HPDE6-E6E7 (cell line): Measurements from ENCODE around the gene NEU1.
"Not testable (repeated sequence)": the region's sequence is repeated elsewhere in the genome, so short reads cannot be mapped to it uniquely, and the experiment has no call there.

Source experiments
- DNase-seq: peaks from one replicate; pipeline ENCODE4 v3.0.0; 2011; ENCODE audit warnings: missing footprints; ENCODE audit errors: extremely low spot score

The NEU1 gene

DNA sequence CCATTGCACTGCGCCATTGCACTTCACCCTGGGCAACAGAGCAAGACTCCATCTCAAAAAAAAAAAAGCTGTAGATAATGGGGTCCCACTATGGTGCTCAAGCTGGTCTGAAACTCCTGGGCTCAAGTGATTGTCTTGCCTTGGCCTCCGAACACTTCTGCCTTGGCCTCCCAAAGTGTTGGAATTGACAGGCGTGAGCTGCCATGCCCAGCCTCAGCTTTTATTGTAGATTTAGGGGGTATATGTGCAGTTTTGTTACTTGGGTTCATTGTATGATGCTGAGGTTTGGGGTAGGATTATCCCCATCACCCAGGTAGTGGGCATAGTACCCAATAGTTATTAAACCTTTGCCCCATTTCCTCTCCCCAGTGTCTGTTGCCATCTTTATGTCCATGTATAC, 23.7 kb downstream of the NEU1 start:
- DNase-seq: no peak

DNA sequence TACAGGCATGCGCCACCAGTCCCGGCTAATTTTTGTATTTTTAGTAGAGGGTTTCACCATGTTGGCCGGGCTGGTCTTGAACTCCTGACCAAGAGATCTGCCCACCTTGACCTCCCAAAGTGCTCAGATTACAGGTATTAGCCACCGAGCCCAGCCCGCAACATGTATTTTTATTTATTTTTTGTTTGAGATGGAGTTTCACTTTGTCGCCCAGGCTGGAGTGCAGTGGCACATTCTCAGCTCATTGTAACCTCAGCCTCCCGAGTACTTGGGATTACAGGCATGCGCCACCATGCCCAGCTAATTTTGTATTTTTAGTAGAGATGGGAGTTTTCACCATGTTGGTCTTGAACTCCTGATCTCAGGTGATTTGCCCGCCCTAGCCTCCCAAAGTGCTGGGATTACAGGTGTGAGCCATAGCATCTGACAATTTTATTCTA, 24.5 kb downstream of the NEU1 start:
- not testable (repeated sequence) for DNase-seq

DNA sequence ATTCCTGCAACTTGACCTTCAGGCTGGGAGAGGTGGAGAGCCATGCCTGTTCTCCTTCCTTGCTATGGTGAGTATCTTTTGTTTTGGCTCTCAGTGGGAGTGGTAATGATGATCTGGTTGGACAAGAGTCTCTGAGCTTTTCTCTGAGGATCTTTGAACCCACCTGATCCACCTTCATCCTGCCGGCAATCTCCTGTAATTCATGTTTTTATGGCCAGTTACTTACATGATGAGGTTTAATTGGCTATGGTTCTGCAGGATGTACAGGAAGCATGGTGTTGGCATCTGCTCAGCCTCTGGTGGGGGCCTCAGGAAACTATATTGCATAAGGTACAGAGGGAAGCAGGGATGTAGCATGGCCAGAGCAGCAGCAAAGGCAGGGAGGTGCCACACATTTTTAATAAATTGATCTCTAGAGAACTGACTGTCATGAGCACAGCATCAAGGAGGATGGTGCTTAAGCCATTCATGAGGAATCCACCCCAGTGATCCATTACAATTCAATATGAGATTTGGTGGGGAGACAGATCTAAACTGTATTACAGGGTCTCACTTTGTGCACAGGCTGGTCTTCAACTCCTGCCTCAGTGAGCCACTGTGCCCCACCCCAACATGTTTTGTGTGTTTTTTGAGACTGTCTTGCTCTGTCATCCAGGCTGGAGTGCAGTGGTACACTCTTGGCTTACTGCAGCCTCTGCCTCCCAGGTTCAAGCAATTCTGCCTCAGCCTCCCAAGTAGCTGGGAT, 25.1 kb downstream of the NEU1 start:
- no peak for DNase-seq

DNA sequence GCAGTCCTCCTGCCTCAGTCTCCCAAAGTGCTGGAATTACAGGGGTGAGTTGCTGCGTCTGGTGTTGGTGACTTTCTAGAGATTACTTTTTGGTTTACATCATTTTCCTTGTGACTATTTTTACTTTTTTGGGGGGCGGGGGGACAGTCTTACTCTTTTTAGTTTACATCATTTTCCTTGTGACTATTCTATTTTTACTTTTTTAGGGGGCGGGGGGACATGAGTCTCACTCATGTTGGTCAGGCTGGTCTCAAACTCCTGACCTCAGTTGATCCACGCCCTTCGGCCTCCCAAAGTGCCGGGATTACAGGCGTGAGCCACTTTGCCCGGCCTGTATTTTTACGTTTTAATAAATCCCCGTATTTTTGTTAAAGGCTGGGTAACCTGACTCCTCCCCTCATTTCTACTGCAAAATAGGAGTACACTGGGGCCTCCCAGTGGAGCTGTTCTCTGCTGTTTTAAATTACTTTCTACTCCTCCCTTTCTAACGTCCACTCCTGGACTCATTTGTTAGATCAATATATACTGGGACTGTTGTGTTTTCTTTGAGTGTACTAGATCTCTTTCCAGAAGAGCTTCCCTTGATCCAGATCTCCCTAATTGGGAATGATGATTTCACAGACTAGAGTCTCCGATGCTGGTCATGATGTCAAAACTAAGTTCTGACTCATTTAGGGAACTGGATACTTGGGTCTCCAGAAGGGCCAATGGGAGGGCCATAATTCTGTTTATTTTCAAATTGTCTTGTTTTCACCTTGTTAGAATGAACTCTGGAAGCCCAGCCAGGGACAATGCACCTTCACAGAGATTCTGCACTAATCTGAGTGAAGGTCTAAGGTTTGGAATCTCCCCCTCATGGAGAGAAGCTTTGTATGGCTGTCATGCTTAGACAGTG, 25.9 kb downstream of the NEU1 start:
- no peak for DNase-seq

DNA sequence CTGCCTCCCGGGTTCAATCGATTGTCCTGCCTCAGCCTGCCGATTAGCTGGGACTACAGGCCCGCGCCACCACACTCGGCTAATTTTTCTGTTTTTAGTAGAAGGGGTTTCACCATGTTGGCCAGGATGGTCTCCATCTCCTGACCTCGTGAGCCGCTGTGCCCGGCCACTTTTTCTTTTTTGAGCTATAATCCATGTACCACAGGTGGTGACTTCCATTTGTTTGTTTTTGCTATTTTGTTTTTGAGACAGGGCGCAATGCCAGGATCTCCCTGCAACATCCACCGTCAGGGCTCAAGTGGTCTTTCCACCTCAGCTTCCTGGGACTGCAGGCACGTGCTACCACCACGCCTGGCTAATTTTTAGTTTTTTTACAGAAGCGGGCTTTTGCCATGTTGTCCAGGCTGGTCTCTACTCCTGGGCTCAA, 26.6 kb downstream of the NEU1 start:
- DNase-seq: no peak

GRCh38 chr6:31834367-31835250, 28.0 kb downstream of the NEU1 start:
- DNase-seq: peak; percentile 77

- no peak for DNase-seq
These were observed 31.0 kb downstream of the NEU1 start for GRCh38 chr6:31831350-31832215.

DNA sequence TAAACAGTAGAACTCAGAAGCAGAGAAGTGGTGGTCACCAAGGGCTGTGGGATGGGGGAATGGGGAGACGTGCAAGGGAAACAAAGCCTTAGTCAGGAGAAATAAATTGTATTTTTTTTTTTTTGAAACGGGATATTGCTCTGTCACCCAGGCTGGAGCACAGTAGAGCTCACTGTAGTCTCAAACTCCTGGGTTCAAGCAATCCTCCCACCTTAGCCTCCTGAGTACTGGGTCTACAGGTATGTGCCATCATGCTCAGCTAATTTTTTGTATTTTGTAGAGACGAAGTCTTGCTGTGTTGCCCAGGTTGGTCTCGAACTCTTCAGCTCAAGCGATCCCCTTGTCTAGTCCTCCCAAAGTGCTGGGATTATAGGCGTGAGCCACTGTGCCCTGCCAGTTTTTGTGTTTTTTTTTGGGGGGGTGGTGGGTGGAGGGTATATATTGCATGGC, 31.7 kb downstream of the NEU1 start:
- no peak for DNase-seq

- no peak for DNase-seq
These were observed 32.9 kb downstream of the NEU1 start for GRCh38 chr6:31829633-31830283.

DNA sequence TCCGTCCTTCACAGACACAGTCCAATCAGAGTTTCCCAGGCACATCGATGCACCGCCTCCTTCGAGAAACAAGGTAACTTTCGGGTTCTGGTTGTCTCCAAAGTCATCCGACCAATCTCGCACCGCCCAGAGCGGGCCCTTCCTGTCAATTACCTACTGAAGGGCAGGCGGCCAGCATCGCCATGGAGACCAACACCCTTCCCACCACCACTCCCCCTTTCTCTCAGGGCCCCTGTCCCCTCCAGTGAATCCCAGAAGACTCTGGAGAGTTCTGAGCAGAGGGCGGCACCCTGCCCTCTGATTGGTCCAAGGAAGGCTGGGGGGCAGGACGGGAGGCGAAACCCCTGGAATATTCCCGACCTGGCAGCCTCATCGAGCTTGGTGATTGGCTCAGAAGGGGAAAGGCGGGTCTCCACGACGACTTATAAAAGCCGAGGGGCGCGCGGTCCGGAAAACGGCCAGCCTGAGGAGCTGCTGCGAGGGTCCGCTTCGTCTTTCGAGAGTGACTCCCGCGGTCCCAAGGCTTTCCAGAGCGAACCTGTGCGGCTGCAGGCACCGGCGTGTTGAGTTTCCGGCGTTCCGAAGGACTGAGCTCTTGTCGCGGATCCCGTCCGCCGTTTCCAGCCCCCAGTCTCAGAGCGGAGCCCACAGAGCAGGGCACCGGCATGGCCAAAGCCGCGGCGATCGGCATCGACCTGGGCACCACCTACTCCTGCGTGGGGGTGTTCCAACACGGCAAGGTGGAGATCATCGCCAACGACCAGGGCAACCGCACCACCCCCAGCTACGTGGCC, 35.1 kb downstream of the NEU1 start, which contains the start of gene HSPA1B:
HSPA1B (plus strand) TSS at position 453 of the 794 bp plus-strand sequence; CDS start at position 666, 213 bp downstream.
- DNase-seq: peak; percentile 96

- no peak for DNase-seq
These were observed 35.8 kb downstream of the NEU1 start for GRCh38 chr6:31826793-31827285.

GRCh38 chr6:31825553-31825952, 37.1 kb downstream of the NEU1 start:
- no peak for DNase-seq

- DNase-seq: not testable (repeated sequence)
These were observed 38.9 kb downstream of the NEU1 start for GRCh38 chr6:31823592-31824196.

DNA sequence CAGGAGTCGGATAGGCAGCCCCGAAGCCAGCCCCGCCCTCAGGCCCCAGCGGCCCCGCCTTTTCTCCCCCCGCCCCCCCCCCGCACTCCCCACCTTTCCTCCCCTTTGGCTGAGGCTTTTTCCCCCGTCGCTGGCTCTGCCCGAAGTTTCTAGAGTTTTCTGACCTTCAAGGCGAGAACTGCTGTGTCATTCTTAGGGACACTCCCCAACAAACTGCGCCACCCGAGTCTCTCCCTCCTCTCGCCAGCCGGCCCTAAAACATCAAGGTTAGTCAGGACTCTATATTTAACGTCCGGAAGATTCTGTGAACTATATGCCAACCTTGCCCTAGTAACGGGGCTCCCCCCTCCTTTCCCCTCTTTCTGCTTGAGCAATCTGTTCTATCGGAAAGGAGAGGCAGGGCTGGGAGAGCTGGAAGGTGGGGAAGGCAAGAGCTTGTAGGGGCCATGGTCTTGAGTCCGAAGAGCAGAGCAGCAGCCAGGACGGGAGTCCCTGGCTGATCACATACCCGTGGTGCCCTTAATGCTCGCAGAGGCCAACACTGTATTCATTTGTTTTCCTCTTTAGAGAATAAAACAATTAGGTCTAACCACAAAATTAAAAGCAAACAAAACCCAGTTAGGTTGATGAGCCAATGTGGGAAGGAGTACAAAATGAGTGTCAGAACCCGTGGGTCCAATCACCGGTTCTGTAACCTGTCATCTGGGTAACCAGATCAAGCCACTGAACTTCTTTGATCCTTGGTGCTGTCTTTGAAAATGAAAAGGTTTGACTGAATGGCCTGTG, 40.4 kb downstream of the NEU1 start:
- DNase-seq: no peak

DNA sequence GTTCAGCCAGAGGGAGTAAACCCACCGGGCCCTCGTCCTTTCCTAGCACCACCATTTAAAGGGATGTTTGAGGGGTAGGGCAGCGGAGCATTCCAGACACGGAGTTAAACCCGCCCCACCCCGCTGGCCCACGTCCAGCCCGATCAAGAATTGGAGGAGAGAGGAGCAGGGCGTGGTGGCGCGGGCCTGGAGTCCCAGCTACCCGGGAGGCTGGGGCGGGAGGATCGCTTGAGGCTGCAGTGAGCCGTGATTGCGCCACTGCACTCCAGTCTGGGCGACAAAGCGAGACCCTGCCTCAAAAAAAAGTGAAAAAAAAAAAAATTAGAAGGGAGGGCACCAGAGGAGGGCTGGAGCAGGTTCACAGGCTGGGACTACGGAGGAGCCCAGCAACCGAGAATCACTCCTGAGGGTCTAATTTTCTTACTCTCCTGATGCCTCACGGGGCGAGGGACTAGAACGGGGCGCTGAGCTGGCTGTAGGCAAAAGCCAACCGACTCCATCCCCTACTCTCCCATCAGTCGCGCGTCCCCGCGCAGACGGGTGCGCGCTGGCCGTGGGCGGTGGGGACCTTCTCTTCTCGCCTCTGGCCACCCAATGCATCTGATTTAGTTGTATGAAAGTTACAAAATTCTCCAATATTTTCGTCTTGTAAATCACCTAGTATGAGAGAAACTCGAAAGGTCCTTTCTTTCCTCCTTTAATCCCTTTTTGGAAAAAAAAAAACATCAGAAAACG, 41.2 kb downstream of the NEU1 start:
- no peak for DNase-seq

DNA sequence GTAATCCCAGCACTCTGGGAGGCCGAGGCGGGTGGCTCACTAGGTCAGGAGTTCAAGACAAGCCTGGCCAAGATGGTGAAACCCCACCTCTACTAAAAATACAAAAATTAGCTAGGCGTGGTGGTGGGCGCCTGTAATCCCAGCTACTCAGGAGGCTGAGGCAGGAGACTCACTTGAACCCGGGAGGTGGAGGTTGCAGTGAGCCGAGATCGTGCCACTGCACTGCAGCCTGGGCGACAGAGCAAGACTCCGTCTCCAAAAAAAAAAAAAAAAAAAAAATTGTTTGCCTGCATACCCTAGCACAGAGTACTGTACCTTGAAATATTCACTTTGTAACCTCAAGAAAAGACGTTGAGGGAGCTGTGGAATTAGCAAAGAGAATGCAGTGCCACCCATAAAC, 42.2 kb downstream of the NEU1 start:
- DNase-seq: not testable (repeated sequence)

DNA sequence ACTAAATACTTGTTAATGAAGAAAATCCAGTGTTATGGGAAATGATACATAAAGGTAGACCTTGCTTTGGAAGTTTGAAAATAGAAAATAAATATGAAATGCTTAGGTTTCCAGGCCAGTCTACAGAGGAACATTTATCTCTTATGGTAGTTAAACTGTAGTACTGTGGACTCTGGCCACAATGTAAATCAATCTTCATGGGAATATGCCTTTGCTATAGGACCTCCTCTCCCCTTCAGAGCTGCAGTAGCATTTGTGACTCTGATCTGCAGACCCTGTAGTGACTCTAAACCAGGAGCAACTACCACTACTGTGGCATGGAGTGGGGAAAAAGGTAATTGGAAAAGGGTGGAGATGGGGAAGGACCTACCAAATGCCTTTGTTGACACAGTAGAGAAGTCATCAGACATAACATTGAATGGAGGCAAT, 42.7 kb downstream of the NEU1 start:
- no peak for DNase-seq
